ENCODE data around the gene GGTLC1.
"Not testable (repeated sequence)": the region's sequence is repeated elsewhere in the genome, so short reads cannot be mapped to it uniquely, and the experiment has no call there.

GGTLC1 gene

DNA sequence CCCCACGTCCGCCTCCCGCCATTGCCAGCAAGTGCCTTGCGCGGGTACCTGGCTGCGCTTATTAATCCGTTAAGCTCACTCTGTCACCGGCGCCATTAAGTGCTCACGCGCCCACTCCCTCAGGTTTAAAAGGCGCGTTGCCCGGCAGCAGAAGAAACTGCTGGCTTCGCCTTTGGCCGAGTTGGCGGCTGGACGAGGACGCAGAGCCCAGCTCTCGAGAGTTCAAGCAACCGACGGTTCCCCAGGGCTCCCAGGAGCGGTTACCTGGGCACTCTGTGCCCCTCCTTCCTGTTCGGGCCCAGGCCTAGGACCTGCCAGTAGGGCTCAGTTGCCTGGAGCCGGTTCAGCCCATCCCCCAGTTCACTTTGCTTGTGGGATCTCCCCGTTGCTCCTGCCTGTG lies at the start of gene GGTLC1:
TSS of gene GGTLC1 (minus strand) at position 219 of the 400 bp plus-strand sequence. CDS start 2,168 bp downstream, outside the sequence.
- no peak for DNase-seq

DNA sequence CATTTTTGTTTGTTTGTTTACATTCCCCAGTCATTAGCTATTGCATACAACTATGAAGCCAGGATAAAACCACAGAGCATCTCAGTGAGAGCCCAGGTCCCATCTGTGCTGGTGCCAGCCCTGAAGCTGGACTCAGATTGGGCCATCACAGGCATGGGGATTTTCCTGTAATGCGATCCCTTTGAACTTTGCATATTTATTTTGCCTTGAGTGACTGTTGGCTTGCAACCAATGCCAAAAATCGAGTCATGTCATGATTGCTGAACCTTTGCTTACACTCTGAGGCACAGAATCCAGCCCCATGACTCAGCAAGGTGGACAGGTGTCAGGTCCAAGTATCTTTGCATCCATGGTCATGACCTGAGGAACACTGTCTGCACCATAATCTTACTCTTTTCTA lies 46.2 kb upstream of the GGTLC1 start:
- no peak for DNase-seq

DNA sequence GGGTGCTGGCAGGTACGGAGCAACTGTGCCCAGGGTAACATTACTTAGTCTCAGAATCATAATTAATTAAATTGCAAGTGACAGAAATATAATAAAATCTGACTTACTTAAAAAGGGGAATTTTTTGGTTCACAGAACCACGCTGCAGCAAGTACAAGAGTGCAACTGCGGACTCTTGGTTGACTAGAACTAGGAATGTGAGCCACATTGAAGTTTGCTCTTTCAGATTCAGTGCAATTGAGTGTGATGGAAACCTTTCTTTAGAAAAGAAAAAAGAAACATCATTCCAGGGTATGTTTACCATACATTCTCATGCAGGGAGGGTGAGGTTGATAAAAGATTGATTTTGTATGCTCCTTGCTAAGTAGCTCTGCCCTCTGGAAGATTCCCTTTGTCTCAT lies 45.0 kb upstream of the GGTLC1 start:
- DNase-seq = no peak

DNA sequence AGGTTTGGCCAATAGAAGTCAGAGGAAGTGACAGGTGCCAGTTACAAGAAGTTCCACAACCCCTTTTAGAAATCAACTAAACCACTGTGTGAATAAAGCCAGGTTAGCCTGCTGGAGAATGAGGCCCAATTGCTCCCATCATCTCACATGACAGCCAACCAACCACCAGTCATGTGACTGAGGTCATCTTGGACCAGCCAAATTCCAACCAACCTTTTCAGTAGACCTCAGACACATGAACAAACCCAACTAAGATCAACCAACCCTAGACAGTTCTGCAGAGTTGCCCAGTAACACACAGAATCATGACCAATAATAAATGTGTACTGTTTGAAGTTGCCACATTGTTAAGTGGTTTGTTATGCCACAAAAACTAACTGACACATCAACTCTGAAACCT lies 44.6 kb upstream of the GGTLC1 start:
- DNase-seq = no peak

DNA sequence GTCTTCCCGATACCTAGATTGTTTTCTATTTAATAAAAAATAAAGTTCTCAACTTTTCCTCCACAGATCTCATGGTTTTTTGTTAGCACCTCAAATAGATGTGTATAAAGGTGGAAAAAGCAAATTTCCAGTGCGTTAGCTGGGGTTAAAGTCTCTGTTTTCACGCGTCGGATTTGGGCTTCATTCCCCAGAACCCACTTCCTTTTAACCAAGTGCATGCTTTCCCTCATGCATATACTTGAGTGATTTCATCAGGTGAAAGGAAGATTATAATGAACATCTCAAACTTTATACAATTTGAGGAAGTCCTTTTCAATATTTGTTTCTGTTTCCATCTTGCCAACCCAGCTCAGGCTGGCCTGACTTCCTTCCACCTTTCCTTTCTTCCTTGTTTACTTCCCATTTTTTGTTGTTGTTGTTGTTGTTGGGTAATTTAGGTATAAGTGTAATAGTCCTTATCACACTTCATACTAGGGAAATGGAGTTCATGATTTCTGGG lies 43.9 kb upstream of the GGTLC1 start:
- DNase-seq = no peak

DNA sequence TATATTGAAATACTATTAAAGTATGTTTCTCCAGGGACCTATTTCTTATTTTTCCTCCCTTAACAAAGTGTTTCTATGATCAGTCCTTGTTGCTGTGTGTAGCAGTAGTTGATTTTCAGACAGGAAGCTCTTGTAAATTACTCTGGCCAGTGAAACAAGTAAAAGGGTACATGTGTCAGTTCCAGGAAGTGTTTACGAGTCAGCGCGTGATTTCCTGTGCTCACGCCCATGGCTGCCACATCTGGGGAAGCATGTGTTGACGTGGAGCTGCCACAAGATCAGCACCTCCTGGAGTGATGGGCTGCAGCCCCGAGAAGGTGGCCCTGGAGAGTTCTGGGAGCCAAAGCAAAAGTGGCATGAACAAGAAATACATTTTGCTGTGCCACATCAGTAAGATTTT lies 38.6 kb upstream of the GGTLC1 start:
- DNase-seq = peak; percentile 52

DNA sequence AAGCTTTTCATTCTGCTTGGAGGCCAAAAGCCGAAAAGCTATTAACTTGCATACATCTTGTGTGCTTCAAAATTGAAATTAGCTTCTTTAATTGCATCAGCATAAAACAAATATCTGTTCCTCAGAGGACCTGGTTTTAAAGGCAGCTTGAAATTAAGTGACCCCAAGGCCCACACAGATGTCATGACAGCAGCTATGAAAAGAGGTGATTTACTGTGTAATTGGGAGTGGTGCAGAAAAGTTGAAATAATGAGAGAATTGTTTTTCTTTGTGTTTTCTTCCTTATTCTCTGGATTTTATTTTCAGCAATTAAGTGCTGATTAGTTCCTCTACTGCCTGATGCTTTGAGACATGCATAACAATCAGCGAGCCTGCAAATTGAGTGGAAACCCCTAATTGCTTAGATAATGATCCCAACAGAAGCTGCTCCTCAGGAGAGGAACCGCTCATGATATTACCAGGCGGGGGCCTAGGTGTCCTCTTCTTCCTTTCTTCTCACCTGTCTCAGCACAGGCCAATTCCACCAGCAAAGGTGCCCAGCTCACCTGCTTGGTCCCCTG lies 34.1 kb upstream of the GGTLC1 start:
- no peak for DNase-seq

DNA sequence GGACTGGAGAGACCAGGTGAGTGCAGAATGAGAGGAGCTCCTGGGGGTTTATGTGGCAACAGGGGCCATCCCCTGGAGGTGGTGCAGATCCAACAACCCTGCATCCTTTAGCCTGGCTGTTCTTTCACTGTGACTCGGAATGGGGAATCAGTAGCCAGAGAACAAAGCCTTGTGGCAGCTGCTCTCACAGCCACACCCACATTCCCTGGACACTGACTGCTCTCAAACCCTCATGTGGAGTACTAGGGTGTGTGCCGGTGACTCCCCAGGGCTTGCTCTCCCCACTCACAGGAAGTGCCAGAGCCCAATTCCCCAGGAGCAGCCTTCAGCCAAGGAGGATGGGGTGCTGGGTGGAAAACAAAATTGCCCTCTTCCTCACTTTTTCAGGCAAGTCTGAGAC lies 30.2 kb upstream of the GGTLC1 start:
- no peak for DNase-seq

DNA sequence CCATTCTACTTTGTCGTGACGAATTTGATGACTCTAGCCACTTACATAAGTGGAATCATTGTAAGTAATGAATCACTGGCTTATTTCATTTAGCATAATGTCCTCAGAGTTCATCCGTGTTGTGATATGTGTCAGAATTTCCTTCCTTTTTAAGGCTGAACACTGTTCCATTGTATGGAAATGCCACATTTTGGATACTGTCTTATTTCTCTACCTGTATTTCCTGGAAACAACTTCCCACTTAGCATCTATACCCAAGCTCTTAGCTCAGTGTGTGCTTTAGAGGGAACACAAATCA lies 28.8 kb upstream of the GGTLC1 start:
- no peak for DNase-seq

DNA sequence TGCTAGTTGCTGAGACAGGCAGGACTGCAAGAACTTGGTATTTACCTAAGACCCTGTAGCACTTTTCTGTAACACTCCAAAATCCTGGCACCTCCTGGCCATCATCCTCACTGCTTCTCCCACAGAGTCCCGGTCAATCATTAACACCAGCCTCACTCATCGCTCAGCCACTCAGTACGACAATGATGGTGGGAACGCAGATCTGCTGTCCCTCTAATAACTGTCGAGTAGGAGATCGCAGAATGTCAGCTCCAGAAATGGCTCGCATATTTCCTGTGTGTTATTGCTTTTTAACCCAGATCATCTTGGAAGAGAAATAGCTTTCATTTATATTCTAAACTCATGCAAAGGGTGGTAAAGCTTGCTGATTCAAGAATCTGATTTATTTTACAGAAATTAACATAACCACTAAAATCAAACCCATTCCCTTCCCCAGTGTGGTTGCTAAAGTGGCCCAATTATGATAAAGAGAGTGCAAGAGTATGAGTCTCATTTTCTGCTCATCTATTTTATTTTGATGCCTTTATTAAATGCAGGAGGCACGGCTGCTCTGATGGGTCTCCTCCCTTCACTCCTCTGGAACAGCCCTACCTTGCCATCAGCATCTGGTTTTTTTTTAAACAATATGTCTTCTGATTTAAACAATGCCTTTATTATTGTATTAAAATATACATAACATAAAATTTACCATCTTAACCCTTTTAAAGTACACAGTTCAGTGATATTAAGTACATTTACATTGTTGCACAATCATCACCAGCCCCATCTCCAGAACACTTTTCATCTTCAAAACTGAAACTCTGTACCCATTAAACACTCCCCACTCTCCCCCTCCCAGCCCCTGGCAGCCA lies 28.3 kb upstream of the GGTLC1 start:
- no peak for DNase-seq

DNA sequence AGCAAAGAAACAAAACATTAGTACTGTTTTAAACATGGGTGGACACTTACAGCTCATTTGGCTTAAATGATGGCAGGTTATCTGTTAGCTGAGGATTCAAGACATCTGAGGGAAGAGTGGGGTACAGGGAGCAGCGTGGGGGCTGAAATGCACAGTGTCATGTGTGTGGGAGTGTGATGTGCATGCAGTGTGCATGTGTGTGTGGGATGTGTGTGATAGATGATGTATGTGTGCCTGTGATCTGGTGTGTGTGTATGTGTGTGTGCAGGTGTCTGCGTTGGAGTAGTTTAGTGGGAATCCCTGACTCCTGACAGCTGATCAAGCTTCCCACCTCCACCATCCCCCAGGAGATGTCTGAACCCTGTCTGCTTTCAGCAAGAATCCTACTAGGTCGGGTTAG lies 25.4 kb upstream of the GGTLC1 start:
- no peak for DNase-seq

DNA sequence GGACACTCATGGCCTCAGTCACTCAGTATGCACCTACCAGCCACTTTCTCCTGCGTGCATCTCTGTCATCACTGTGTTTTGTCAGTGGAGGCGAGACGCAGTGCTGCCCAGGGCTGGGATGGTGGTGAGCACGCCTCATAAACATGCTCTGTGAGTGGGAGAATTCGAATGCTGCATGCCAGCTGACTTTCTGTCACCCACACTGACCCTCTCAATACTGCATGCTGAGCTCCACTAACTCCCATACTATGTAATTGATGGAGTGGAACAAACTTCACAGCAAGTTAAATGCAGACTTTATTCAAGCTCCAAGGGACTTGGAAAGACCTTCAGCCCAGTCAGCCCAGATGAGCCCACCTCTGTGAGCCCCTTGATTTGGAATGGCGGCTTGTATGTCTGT lies 22.7 kb upstream of the GGTLC1 start:
- no peak for DNase-seq

DNA sequence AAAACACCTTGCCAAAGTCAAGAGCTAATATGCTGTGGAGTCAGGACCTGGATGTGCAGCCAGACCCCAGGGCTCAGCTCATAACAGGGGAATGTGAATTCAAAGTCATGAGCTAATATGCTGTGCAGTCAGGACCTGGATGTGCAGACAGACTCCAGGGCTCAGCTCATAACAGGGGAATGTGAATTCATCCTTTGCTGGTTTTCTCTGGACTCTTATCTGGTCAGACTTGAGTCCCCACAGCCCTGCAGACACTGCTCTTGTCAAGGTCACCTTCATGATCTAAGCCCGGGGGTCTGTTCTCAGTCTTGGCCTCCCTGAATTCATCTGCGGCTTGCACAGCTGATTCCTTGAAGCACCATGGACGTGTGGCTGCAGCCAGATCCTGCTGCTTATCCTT lies 19.2 kb upstream of the GGTLC1 start:
- no peak for DNase-seq

DNA sequence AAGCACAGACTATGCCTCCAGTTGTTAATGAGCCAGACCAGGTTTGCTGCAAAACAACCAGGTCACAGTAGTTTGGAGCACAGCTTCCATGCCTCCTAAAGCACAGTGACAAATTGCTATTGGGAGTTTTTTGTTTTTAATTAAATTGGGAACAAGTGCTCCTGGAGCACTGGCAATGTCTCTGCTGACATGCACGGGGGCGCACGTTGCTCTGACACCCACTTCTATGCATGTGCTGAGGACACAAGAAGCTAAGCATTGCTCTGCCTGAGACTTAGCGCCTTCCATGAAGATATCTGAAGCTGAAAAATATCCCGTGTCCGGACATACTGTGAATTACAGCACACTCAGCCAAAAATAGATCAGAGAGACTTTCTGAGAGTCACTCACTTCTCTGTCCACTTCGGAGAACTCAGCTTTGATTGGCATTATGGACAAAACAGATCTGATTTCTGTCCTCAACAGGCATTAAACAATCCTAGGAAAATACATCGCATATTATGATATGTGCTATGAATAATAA lies 18.6 kb upstream of the GGTLC1 start:
- DNase-seq = no peak

DNA sequence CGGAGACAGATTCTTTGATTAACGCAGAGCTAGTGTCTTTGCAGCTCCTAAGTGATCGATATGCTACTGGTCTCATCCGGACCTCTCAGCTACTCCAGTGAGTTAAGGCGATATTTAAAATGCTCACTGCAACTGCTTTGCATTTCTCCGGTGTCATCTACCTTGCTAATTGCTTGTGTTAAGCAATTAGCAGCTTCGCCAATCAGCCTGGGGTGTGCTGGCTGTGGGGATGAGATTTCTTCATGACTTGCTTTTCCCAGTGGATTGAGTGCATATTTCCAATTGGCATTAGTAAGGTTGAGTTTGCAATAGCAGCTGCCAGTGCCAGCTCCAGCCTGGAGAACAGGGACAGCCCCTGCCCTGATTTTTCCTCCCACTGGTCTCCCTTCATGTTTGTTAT lies 18.0 kb upstream of the GGTLC1 start:
- DNase-seq = no peak

DNA sequence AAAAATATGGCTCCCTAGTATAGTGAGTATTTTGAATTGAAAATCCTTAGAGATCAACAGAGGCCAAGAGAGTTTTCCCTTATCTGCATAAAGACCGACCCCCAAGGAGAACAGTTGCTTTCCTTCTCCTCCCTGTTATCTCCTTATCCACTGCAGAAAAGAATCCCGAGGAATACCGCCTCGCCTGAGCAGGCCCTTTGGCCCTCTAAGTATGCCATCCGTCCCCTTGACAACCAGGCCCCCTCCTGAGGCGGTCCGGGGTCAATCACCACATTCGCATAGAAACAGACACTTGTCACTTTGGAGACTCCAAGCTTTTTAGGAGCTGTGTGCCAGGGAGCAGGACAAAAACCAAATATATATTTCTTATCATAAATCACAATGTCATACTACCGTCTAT lies 15.9 kb upstream of the GGTLC1 start:
- DNase-seq = no peak

DNA sequence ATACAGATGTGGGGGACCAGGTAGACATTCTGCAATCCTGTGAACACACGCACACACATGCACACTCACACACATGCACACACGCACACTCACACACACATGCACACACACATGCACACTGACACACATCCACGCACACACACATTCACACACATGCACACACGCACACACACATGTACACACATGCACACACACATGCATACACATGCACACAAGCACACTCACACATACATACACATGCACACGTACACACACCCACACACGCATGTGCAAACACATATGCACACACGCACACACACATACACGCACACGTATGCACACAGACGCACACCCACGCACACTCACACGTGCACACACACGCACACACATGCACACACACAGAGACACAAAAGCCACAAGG lies 14.3 kb upstream of the GGTLC1 start:
- no peak for DNase-seq

DNA sequence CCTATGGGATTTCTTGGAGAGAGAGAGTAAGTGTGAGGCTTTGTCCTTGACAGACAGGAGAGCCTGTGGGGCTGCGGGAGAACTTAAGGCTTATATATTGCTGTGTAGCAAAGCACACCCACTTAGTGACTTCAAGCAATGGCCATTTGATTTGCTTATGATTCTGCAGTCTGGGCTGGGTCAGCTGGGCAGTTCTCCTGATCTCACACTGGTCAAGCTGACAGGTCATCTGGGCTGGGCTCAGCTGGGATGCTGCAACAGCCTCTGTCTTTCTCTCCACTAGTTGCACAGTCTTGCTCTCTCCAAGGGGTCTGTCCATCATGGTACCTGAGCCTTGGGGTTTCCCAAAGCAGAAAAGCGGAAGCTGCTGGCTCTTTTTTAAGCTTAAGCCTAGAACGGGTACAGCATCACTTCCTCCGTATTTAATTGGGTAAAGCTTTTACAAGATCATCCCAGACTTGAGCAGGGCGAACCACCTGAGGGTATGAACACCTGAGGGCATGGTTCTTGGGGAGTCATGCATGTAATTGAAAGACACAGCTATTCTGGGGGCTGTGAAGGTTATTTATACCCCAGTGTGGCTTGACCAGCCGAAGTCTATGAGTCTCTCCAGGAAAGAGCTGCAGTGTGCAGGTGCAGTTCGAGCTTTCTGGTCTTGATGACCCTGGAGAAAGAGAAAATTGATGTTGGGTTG lies 13.3 kb upstream of the GGTLC1 start:
- no peak for DNase-seq

DNA sequence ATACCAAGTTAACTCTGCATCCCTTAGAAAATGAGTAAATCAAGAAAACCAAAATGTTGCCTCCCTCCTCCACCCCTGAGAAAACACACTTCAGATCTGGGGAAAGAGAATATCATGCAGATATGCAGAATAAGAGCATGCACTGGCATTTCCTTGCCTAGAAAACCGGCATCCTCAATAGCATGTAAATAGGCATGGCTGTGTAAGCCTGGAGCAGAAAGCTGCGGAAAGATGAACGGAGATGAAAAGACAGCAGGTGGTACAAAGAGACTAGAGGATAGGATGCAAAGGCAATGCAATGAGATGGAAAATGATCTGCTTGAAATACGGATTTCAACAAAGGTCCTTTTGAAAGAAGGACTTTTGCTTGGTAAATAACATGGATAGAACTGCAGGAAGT lies 10.3 kb upstream of the GGTLC1 start:
- no peak for DNase-seq

DNA sequence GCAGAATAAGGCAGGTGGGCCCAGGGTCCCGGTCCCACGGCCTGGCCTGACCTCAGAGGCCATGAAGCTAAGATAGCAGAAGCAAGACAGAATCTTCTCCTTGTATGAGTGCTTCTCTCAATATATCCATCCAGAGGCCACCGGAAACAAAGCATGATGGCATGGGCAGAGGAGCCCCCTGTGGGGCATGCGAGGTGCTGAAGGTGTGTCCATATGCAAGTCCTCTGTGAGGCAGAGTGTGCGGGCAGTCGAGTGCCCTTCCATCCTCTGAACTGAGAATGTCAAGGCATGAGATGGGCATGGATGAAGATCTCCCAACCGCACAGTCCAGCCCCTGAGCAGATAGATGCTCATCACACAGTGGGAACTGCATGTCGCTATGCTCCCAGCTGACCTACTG lies 9.8 kb upstream of the GGTLC1 start:
- no peak for DNase-seq

DNA sequence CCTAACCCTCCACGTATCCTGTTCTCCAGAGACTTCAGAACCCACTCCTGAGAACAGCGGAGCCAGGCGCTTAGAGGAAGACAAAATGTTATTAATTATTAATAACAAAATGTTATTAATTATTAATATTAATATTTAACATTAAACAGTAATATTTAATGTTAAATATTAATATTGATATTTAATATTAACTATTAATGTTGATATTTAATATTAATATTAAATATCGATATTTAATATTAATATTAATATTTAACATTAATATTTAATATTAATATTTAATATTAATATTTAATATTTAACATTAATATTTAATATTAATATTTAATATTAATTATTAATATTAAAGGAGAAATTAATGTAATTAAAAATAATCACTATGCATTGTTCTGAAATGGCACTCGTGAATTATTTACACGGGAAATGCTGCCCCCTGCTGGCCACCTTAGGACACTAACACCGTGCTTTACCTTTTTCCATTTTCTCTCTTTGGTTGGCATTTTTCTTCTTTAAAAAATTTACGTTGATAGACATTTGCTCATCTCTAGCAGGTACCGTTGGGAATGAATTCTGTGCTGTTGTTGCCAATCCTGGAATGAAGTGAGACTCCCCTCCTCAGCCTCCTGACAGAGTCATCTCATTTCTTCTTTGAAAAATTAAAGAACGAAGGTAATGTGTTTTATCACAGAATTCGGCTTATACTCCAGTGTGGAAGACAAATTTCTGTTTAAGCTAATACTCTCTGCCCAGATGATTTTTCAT lies 7.5 kb upstream of the GGTLC1 start:
- DNase-seq = peak; percentile 70

DNA sequence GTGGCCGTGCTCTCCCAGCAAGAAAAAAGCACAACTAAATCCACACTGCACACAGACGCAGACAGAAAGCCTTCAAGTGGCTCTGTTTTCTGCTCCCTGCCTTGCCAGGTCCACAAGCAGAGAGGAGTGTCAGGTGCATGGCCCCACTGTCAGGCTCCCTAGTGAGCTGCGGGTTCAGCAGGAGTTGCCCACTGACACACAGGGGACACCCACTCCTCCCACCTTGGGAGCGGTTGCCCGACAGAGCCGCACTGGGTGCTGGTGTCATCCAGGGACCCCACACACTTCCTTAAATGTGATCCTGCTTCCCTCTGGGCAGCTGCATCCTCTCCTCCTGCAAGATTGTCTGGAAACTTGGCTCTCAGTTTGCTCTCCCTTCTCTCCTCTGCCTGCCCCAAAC lies 6.7 kb upstream of the GGTLC1 start:
- not testable (repeated sequence) for DNase-seq

DNA sequence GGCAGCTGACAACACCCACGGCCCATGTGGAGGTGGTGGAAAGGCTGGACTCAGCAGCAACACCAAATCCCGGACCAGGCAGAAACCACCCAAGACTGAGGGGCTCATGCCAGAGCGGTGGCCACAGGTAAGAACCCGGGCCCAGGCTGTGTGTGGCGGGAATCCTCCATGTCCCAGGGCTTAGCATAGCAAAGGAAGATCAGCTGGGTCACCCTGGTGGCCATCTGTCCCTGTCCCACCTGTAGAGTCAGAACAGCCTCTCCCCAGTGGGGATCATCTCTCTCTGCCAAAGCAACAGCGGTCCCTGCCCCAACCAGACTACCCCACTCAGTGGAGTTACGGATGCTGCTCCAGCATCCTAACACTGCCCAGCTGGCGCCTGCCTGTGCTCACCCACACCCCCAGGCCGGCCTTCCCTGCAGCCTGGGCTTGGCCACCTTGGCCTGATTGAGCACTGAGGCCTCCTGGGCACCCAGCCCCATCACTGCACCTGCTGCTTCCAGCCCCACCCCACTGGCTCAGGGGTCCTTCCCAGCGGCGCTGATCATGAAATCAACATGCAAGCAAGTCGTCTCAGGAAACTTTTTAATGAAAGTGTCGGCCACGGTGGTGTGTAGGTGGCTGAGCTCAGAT lies 5.5 kb upstream of the GGTLC1 start:
- DNase-seq = not testable (repeated sequence)
